Activated CD4-positive, alpha-beta T cell treated with anti-CD3 and anti-CD28 coated beads for 1 hour (primary cell): ENCODE results near the gene FAM221B.

Experiments used
- DNase-seq: peaks from one replicate; pipeline ENCODE4 v3.0.0-alpha.2; 2020

Gene FAM221B

DNA sequence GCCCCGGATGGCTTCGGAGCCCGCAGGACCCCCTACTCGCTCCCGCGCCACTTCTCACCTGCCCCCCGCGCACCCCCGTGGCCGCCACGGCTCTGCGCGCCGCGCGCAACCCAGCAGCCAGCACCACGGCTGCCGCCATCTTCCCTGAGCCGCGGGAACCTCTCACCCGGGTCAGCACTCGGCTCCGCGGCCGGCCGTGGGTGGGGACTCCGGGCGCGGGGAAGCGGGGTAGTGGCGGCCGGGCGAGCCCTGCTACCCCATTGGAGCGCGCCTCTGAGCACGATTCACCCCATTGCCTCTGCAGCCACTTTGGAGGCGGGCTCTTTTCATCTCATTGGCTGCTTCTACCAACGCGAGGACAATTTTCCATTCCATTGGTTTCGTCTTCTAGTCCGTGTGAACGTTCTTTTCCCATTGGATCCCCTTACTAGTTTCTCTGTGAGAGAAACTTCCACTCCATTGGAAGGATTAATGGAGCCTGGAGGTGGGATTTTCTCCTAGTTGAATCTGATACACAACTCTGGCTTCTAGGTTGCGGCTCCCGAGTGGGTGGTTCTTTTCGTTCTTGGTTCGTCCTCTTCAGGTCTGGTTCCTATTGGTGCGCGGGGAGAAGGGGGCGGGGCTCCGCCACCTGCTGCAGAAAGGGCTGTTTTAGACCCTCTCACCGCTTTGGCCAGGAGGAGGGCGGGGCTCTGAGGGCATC, 13.5 kb downstream of the FAM221B start, which contains the start of gene HINT2:
Gene HINT2, minus strand, starts transcription at position 202 of the 703 bp plus-strand sequence. Its CDS starts 63 bp downstream, at position 139.
- peak; percentile 94 for DNase-seq

DNA sequence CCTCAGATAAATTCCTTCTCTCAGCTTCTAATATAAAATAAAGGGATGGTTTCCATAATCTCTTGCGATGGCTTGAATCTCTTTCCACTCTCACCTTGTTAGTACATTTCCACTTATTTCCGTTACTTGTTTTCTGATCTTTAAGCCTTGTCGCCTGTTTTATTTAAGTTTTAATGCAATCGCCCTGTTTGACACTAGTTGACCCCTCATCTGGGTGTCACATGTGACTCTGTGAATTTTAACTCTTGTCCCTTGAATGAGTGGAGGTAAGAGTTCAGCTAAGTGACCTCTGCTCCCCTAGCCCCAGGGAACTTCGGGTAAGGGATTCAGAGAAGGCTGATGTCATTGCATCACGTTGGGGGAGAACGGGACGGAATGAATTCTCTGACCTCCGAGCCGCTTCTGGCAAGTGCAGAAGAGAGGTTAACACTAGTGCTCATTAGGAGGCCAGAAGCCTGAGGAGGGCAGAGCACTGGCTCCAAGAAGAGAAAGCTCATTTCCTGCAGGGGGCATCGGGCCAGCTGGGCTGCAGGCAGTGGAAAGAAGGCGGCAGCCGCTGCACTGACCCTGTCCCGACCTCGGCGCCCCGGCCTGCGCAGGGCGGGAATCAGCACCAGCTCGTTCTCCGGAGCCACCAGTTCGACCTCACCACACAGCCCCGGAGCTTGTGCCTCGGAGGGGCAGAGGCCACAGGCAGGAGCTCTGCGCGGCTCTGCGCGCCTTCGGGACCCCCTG, 14.3 kb downstream of the FAM221B start:
- DNase-seq, result no peak

DNA sequence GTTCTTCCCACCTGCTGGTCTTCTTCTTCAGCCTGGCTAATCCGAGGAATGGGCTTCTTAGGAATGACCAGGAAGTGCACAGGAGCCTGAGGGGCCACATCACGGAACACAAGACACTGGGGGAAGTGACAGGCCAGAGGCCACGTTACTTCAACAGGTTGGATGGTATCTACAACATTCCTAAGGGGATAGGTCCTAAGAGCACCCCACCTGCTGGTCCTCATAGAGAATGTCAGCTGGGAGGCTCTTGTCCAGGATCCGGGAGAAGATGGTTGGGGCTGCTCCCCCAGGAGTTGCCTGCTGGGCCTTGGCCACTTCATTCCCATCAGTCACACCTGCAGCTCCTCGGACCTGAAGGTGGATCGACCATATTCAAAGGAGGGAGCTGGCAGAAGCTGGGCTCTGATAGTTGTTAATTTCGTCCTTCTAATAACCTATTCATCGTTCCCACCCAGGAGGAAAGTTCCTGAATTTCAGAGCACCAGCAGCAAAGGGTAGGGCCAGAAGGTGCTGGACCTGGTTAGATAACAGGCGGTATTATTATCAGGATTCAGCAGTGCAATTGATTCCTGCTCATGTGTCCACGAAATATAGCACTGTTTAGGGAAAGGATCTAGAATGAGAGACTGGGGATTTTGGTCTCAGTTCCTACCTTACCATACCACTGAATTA, 15.0 kb downstream of the FAM221B start:
- DNase-seq, result no peak

- peak; percentile 89 for DNase-seq
Observed at GRCh38 chr9:35812025-35812602, 16.4 kb downstream of the FAM221B start, which contains the start of gene SPAG8. TSS of gene SPAG8 (minus strand) at chr9:35812262. CDS start at chr9:35812147, 115 bp downstream.

DNA sequence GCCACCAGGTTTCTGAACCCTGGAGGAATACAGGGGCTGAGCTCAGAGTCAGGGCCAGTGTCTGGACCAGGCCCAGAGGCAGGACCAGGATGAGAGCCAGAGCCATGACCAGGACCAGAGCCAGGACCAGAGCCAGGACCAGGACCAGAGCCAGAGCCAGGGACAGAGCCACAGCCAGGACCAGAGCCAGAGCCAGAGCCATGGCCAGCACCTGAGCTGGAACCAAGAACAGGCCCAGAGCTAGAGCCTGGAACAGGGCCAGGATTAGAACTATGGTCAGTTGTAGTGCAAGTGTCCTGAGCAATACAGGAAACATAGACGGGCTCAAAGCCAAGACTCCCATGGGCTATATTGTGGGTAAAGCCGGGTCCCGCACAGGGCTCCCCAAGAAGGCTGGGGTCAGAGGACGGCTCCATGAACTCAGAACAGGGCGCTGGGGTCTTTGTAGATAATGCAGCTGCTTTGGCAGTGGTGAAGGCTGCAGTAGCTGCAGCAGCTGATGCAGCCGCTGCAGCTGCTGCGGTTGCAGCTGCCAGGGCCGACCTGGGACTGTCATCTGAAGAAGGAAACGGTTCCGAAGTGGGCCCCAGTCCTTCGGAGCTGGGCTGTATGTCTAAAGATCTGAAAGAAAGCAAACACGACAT, 17.0 kb downstream of the FAM221B start:
- no peak for DNase-seq

DNA sequence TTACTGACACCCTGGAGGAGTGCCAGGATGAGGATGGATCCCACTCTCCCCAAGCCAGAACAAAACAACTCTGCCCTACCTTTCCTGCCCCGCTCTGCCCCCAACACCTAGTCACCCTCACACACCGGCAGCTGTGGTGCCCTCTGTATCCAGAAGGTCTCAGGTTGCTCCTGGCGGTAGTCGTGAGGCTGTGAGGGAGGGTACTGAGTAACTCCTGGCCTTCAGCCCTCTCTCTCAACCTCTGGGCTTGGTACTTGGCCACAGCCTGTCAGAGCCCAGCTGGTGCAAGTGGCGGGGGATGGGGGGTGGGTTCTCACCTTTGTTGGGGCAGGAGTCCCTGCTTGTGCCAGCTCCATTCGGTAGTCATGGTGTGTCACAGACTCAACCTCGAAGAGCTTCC, 18.4 kb downstream of the FAM221B start:
- no peak for DNase-seq

GRCh38 chr9:35808433-35808832, 20.1 kb downstream of the FAM221B start:
- no peak for DNase-seq

DNA sequence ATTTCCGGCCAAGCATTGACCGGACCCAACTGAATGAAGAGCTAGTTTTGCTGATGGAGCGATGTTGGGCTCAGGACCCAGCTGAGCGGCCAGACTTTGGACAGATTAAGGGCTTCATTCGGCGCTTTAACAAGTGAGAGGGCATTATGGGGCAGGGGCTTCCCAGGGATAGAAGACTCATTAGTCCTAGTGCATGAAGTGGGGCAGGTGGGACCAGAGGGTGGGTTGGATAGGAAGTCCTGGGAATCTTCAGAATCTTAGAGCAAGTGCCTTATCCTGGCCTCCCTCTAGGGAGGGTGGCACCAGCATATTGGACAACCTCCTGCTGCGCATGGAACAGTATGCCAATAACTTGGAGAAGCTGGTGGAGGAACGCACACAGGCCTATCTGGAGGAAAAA, 22.4 kb downstream of the FAM221B start:
- no peak for DNase-seq

- no peak for DNase-seq
Observed at GRCh38 chr9:35801328-35802128, 27.0 kb downstream of the FAM221B start.

GRCh38 chr9:35800530-35800929, 28.0 kb downstream of the FAM221B start:
- no peak for DNase-seq

DNA sequence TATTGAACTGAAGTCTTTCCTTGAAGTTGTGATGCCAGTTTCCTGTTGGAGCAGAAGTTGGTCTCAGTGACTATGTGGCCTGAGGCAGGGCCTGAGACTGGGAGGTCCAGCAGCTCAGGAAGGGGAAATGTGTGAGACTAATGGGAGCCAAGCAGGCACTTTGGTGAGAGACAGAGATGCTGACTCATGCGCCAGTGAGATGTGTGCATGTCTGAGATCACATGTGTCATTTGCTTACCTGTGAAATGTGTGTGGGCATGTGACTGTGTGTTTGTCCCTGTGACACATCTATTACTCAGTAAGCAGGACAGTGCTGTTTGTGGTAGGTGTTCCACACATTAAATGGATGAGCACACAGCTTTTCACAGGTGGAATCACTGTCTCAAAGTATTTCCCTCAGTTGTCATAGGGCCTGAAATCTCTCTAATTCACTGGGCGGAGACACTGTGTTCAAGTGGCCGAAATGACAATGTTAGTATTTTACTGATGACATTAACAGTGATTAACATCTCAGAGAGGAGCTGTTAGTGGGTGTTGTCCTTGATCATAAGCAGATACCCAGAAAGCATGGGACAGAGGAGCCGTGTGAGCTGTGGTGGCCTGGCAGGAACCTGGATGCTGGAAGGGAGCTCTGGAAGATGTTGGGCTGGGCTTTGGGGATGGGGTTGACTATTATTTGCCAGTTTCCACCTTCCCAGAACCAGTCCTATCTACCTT, 29.7 kb downstream of the FAM221B start:
- DNase-seq, result no peak

GRCh38 chr9:35797311-35798109, 31.0 kb downstream of the FAM221B start:
- DNase-seq, result no peak

DNA sequence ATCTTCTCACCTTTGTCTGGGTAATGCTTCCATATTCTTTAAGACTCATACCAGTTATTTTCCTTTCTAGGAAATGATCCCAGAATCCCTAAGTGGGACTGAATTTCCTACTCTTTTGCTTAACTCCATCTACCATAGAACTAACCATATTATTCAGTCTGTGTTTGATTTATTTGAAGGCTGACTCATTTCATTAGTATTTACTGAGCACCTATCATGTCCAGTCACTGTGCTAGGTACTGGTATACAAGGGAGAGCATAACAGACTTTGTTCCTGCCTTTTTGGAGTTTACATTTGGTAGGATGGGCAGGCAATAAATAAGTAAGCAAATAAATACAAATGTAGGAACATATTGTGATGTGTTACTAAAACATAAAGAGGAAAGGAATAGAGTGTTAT, 32.8 kb downstream of the FAM221B start:
- DNase-seq, result no peak

DNA sequence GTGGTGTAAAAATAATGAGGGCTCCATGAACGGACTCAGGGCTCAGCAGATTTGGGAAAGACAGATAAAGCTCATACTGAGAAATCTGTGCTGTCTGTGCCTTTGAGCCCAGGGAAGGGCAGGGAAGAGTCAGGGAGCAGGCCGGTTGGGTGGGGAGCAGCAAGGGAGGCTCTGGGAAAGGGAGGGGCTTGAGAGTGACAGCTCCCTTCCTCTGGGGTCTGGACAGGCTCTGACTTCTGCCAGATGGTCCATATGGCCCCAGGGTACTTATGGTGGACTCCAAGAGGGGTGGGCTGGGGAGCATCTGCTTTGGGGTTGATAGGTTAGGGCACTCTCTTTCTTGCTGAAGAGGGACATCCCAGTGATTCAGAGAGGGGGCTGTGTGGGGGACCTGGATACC, 35.1 kb downstream of the FAM221B start:
- no peak for DNase-seq

GRCh38 chr9:35792826-35793225, 35.7 kb downstream of the FAM221B start:
- no peak for DNase-seq

DNA sequence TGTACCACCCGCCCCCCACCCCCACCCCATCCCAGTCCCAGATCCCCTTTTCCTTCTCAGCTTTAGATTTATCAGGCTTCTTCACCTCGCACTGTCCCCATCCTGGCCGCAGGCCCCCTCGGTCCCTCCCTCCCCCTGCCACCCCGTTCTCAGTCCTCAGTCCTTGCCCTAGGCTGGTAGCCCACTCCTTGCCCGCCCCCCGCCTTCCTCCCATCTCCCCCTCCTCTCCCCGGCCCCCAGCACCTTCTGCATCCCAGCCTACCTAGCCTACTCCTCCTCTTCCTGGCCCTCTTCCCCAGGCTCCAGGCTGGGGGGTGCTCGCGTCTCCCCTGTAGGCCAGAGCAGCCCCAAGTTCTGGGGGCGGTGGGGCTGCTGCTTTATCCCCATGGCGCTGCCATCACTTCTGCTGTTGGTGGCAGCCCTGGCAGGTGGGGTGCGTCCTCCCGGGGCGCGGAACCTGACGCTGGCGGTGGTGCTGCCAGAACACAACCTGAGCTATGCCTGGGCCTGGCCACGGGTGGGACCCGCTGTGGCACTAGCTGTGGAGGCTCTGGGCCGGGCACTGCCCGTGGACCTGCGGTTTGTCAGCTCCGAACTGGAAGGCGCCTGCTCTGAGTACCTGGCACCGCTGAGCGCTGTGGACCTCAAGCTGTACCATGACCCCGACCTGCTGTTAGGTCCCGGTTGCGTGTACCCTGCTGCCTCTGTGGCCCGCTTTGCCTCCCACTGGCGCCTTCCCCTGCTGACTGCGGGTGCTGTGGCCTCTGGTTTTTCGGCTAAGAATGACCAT, 36.3 kb downstream of the FAM221B start:
- DNase-seq, result no peak

- DNase-seq, result no peak
Observed at GRCh38 chr9:35791297-35791921, 37.1 kb downstream of the FAM221B start, which contains the start of gene NPR2. TSS of gene NPR2 (plus strand) at chr9:35791591. CDS start at chr9:35792409, 818 bp downstream.

- peak; percentile 41 for DNase-seq
Observed at GRCh38 chr9:35790385-35791296, 37.9 kb downstream of the FAM221B start.
